T-helper 1 cell (primary cell): ENCODE results near the gene PHLDB1.
A peak's percentile ranks its signal among the peaks of the same experiment; 100 is the strongest.

ENCODE experiments used
- DNase-seq, 5 donors: peaks; one replicate each; pipeline ENCODE4 v3.0.0-alpha.2; 2012 to 2020

PHLDB1 gene

GRCh38 chr11:118689503-118689851 lies 82.1 kb downstream of the PHLDB1 start:
- no peak for DNase-seq

GRCh38 chr11:118689852-118690552 lies 82.6 kb downstream of the PHLDB1 start:
- peak; percentile 59 to 86 (median 75) for DNase-seq

GRCh38 chr11:118690553-118691304 lies 83.3 kb downstream of the PHLDB1 start:
- no peak for DNase-seq

- peak in 3 of 5 donors; percentile 46 to 89 (median 46) for DNase-seq
Observed at GRCh38 chr11:118691926-118692830, 84.8 kb downstream of the PHLDB1 start.

- no peak for DNase-seq
Observed at GRCh38 chr11:118694185-118694584, 86.8 kb downstream of the PHLDB1 start.

GRCh38 chr11:118694771-118695170 lies 87.4 kb downstream of the PHLDB1 start:
- no peak for DNase-seq

- DNase-seq: no peak
Observed at GRCh38 chr11:118696673-118697226, 89.3 kb downstream of the PHLDB1 start.

- DNase-seq: no peak
Observed at GRCh38 chr11:118697346-118697745, 89.9 kb downstream of the PHLDB1 start.

- DNase-seq: peak in 4 of 5 donors; percentile 45 to 70 (median 52)
Observed at GRCh38 chr11:118699506-118700220, 92.2 kb downstream of the PHLDB1 start.

GRCh38 chr11:118703563-118704106 lies 96.2 kb downstream of the PHLDB1 start:
- DNase-seq: no peak

- DNase-seq: peak in 2 of 5 donors; percentile 21 to 42
Observed at GRCh38 chr11:118705111-118705741, 97.8 kb downstream of the PHLDB1 start.

- DNase-seq: no peak
Observed at GRCh38 chr11:118705791-118706545, 98.6 kb downstream of the PHLDB1 start.

- DNase-seq: no peak
Observed at GRCh38 chr11:118706546-118706825, 99.1 kb downstream of the PHLDB1 start.
